Stomach (tissue), 9 donors: Measurements from ENCODE around the gene SGIP1. TPM values are rescaled to one million over a fixed set of nuclear protein-coding genes. Genes with fewer than 3 reads are reported as not detected.

ENCODE experiments used
- DNase-seq, 2 donors: peaks; one replicate each; pipeline versions ENCODE4 v3.0.0 to v3.0.0-alpha.2; 2013 to 2019
- H3K27ac ChIP-seq, 5 donors: fragments of 200-600 bp in 4 of 5; sonication (generic) in 4 of 5; one replicate each; pipeline ENCODE4 v1.5.1; 2013 to 2019; ENCODE audit warnings: mild to moderate bottlenecking in 1 of 5, moderate library complexity in 1 of 5
- H3K27me3 ChIP-seq, 3 donors: fragments of 200-600 bp; sonication (generic); one replicate each; pipeline ENCODE4 v1.5.1; 2017 to 2019; ENCODE audit warnings: mixed run types in 1 of 3
- H3K36me3 ChIP-seq, 4 donors: fragments of 200-600 bp; sonication (generic); 1 replicate in 3 of 4; 2 replicates in 1 of 4; pipeline ENCODE4 v1.5.1; 2016 to 2019
- H3K4me1 ChIP-seq, 4 donors: fragments of 200-600 bp; sonication (generic); one replicate each; pipeline ENCODE4 v1.5.1; 2016 to 2019
- H3K4me3 ChIP-seq, 4 donors: fragments of 200-600 bp; sonication (generic) in 3 of 4; one replicate each; pipeline ENCODE4 v1.5.1; 2016 to 2019; ENCODE audit warnings: mild to moderate bottlenecking in 1 of 4
- H3K9me3 ChIP-seq, 4 donors: fragments of 200-600 bp; sonication (generic); one replicate each; pipeline ENCODE4 v1.5.1; 2016 to 2019
- EP300 ChIP-seq: sonication (generic); formaldehyde crosslinking; IDR thresholded peaks from one replicate; pipeline ENCODE4 v1.6.1; 2017; ENCODE audit warnings: antibody characterized with exemption
- POLR2A ChIP-seq, 4 donors: fragments of 450-650 bp; IDR thresholded peaks; one replicate each; pipeline ENCODE4 v1.6.1; 2016; ENCODE audit warnings: antibody characterized with exemption in 4 of 4, control low read depth in 2 of 4, mild to moderate bottlenecking in 1 of 4, moderate library complexity in 1 of 4
- POLR2AphosphoS5 ChIP-seq, 3 donors: sonication (generic); formaldehyde crosslinking; IDR thresholded peaks; one replicate each; pipeline ENCODE4 v1.6.1; 2016; ENCODE audit warnings: antibody characterized with exemption in 3 of 3
- WGBS, 5 donors: extraction: QIAGEN DNeasy Blood & Tissue Kit in 3 of 5; methylation state at CpG; one replicate each; pipeline versions ENCODE4 v1.1.5 to v1.1.7; 2013 to 2018; 5-methylcytosine and 5-hydroxymethylcytosine counted together
- intact Hi-C: fragments of 100-400 bp; cut with DNase I; formaldehyde crosslinking; loops from one replicate; pipeline ENCODE4 v1.15.1; 2023; ENCODE audit warnings: low total_unique reads
- polyA plus RNA-seq, 3 donors: library from polyadenylated mRNA; stranded (reverse); fragments of 200-250 nt; gene quantifications; one replicate each; pipeline ENCODE4 v1.2.3, GENCODE V29; 2013
- total RNA-seq, 5 donors: library from RNA; depleted of rRNA; stranded (reverse); fragments of >200 nt; gene quantifications; one replicate each; pipeline versions ENCODE4 v1.1.0 to v1.2.3, GENCODE V29; 2014 to 2016
- TF ChIP-seq, protein P1 (sequence below), 7 experiments: fragments of 450-650 bp in 4 of 7; fragments of 200-600 bp in 3 of 7; sonication (generic) in 3 of 7; IDR thresholded peaks; one replicate each; pipeline ENCODE4 v1.5.1; 2016 to 2019; ENCODE audit warnings: antibody characterized with exemption in 7 of 7, control low read depth in 2 of 7, mild to moderate bottlenecking in 1 of 7
- donor health status: healthy with polysubstance abuse.
- donor health status: Bipolar disorder and iron deficiency.
- donor health status: healthy.

The SGIP1 gene
- total and polyA plus RNA-seq, 8 donors: 1.2 to 44.9 (median 3.0) TPM; not detected in 1

DNA sequence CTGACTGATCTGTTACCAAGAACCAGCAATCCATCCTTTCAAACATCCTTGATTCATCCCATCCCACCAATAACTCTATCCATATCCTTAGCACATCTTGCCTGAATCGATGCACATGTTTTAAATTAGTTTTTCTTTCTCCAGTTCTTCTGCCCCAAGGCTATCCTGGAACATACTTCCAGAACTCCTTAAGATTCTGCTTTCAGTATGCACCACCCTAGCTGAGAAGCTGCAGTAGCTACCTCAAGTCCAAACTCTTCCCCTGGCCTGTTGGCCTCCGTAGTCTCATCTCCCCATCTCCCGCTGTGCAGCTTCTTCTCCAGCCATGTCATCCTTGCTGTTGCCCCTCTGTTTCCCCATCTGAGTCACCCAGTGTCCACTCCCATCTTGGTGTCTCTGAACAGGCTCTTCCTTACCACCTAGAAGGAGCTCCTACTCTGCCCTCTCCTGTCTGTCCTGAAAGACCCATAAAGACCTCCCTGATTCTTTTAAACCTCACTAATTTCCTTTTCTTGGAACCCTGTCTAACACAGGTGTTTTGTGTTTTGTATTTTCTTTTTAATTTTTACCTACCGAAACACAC is 108.0 kb downstream of the SGIP1 start:
- no peak overlapping the region for H3K27ac ChIP-seq
- intact Hi-C loops: no loop called here
- no peak overlapping the region for H3K4me3 ChIP-seq
- H3K27me3 ChIP-seq: no peaks in the 10 kb centered on the region
- no peaks in the 10 kb centered on the region for H3K36me3 ChIP-seq
- TF ChIP-seq, protein P1, sequence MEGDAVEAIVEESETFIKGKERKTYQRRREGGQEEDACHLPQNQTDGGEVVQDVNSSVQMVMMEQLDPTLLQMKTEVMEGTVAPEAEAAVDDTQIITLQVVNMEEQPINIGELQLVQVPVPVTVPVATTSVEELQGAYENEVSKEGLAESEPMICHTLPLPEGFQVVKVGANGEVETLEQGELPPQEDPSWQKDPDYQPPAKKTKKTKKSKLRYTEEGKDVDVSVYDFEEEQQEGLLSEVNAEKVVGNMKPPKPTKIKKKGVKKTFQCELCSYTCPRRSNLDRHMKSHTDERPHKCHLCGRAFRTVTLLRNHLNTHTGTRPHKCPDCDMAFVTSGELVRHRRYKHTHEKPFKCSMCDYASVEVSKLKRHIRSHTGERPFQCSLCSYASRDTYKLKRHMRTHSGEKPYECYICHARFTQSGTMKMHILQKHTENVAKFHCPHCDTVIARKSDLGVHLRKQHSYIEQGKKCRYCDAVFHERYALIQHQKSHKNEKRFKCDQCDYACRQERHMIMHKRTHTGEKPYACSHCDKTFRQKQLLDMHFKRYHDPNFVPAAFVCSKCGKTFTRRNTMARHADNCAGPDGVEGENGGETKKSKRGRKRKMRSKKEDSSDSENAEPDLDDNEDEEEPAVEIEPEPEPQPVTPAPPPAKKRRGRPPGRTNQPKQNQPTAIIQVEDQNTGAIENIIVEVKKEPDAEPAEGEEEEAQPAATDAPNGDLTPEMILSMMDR (IDR thresholded peaks at IDR 0.05): no peak
- TF ChIP-seq POLR2AphosphoS5 (IDR thresholded peaks at IDR 0.05) (no peak), POLR2A (IDR thresholded peaks at IDR 0.05) (no peak), EP300 (no peak)
- whole genome bisulfite sequencing, 5 donors: 80 to 90% (median 84%) methylated on average over 4 of the region's 4 CpGs
- no peaks in the 10 kb centered on the region for H3K9me3 ChIP-seq
- H3K4me1 ChIP-seq: no peaks in the 10 kb centered on the region
- no peak for DNase-seq

DNA sequence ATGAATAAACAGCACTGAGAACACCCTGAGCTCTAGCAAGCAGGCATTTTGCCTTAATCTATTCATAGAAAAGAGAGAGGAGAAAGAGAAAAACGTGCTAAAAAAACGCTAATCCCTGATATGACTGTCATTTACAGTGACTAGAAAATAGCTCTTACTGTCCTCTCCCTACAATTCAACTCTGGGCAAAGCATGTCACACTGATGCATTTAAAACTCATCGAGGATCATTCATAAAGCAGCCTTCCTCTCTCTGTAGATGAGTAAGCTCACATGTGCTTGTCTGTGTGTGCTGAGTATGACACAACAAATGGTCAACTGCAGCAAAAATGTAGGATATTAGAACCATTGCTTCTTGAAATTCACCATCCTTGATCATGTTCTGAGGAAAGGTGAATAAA is 109.0 kb downstream of the SGIP1 start:
- WGBS, 5 donors: 60 to 82% (median 69%) methylated on average over 3 of the region's 3 CpGs

DNA sequence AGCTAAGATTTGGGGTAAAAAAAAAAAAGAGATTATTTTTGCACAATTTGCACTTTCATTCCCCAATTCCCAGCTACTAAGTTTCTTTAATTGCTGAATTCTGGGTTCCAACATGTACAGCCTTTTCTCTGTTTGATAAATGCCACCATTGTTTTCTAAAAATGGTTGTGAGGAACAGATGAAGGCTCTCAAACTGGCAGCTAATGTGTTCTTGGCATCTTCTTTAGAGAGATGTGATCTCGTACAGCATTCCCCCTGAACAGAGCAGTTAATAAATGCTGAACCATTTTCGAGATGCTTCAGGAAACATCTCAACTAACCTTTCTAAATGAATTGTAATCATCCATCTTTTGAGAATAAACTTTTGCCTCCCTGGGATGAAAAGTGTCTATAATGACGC is 110.4 kb downstream of the SGIP1 start:
- Histone ChIP-seq H3K27me3 (no peaks in the 10 kb centered on the region), H3K4me1 (no peaks in the 10 kb centered on the region), H3K27ac (no peak overlapping the region), H3K36me3 (no peaks in the 10 kb centered on the region), H3K4me3 (no peak overlapping the region), H3K9me3 (no peaks in the 10 kb centered on the region)
- TF ChIP-seq POLR2A (IDR thresholded peaks at IDR 0.05) (no peak), EP300 (no peak), POLR2AphosphoS5 (IDR thresholded peaks at IDR 0.05) (no peak)
- TF ChIP-seq, protein P1 (IDR thresholded peaks at IDR 0.05): no peak
- 76 to 82% (median 81%) methylated on average over 3 of the region's 3 CpGs for WGBS, 5 donors
- DNase-seq: no peak
- intact Hi-C loops: no loop called here

More for the DNA sequence above, 109.0 kb downstream of the SGIP1 start:
- Histone ChIP-seq H3K27me3 (no peaks in the 10 kb centered on the region), H3K9me3 (no peaks in the 10 kb centered on the region), H3K36me3 (no peaks in the 10 kb centered on the region), H3K4me3 (no peak overlapping the region), H3K4me1 (no peaks in the 10 kb centered on the region), H3K27ac (no peak overlapping the region)
- intact Hi-C loops: no loop called here
- no peak for TF ChIP-seq EP300
- TF ChIP-seq, protein P1 (IDR thresholded peaks at IDR 0.05): no peak
- no peak for TF ChIP-seq POLR2A (IDR thresholded peaks at IDR 0.05)
- no peak for TF ChIP-seq POLR2AphosphoS5 (IDR thresholded peaks at IDR 0.05)
- no peak for DNase-seq

DNA sequence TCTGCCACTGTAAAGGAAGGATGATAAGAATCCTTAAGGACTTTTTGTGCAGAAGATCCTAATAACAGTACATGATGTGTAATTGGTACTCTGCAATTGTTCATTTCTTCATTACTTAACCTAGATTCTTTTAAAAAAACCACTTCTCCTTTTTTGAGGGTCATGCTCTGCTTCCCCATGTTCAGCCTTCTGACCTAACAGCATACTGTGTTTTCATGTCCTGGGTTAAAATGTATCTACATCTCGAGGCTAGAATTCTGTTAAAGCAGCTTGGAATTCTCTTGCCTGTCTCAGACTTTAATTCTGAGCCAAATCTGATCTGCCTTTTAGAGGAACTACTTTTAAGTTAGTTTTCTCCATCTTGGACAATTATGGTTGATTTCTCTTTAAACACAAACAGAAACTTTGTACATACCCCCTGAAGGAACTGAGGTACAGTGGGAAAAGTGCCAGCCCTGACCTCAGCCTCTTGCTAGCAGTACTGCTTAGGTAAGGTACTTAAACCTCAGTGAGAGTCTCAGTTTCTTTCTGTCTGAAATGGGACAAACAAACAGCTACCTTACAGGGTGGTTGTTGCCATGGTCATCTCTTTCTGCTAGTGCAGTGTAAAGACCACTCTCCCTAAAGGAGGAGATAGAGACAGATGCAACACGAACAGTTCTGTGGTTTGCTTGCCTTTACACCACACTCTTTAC is 115.1 kb downstream of the SGIP1 start:
- TF ChIP-seq POLR2A (IDR thresholded peaks at IDR 0.05) (no peak), EP300 (no peak), POLR2AphosphoS5 (IDR thresholded peaks at IDR 0.05) (no peak)
- no peak overlapping the region for H3K27ac ChIP-seq
- no peak overlapping the region for H3K4me3 ChIP-seq
- H3K36me3 ChIP-seq: no peaks in the 10 kb centered on the region
- H3K9me3 ChIP-seq: no peaks in the 10 kb centered on the region
- no peaks in the 10 kb centered on the region for H3K4me1 ChIP-seq
- no peak for DNase-seq
- WGBS, 5 donors: 55 to 77% (median 68%) methylated on average over 2 of the region's 2 CpGs
- intact Hi-C loops: no loop called here
- no peaks in the 10 kb centered on the region for H3K27me3 ChIP-seq

DNA sequence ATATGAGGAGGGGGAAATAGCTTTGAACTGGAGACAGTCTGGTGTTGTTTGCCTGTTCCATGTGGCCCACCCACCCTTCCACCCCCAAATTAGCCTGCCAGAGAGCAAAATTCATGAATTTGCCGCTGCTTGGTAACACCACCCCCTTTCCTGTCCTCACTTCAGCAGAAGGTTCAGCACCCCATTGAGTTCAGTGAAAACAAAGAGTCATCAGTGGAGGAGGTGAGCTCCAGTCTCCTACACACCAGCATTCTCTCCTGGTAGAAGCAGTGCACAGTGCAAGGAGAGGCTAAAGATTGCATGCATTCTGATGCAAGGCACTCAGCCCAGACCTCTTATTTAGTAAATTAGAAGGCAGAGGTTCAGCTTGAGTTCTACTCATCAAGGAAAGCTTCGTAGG is 118.6 kb downstream of the SGIP1 start:
- Histone ChIP-seq H3K36me3 (no peaks in the 10 kb centered on the region), H3K9me3 (no peaks in the 10 kb centered on the region), H3K27me3 (no peaks in the 10 kb centered on the region), H3K4me3 (no peak overlapping the region), H3K4me1 (no peaks in the 10 kb centered on the region), H3K27ac (no peak overlapping the region)
- intact Hi-C loops: no loop called here
- 45 to 88% (median 67%) methylated on average over 2 of the region's 2 CpGs for WGBS, 5 donors
- TF ChIP-seq EP300 (no peak), POLR2A (IDR thresholded peaks at IDR 0.05) (no peak), POLR2AphosphoS5 (IDR thresholded peaks at IDR 0.05) (no peak)
- TF ChIP-seq, protein P1 (IDR thresholded peaks at IDR 0.05): no peak
- no peak for DNase-seq
